Coronary artery (tissue), 2 donors: ENCODE measurements around the gene CASZ1.
A peak's percentile ranks its signal among the peaks of the same experiment; 100 is the strongest.

Experiments
- DNase-seq: peaks from one replicate; pipeline ENCODE4 v3.0.0-alpha.2; 2017; ENCODE audit warnings: low spot score
- H3K27ac ChIP-seq, 2 donors: fragments of 200-600 bp; sonication (generic); one replicate each; pipeline ENCODE4 v1.5.1; 2016 to 2019
- H3K4me3 ChIP-seq: fragments of 200-600 bp; sonication (generic); 2 replicates; pipeline ENCODE4 v1.5.1; 2016; ENCODE audit warnings: mild to moderate bottlenecking, moderate library complexity
- TF ChIP-seq, protein P1 (sequence below): fragments of 200-600 bp; sonication (generic); IDR thresholded peaks from one replicate; pipeline ENCODE4 v1.5.1; 2019; ENCODE audit warnings: antibody characterized with exemption

CASZ1 gene

DNA sequence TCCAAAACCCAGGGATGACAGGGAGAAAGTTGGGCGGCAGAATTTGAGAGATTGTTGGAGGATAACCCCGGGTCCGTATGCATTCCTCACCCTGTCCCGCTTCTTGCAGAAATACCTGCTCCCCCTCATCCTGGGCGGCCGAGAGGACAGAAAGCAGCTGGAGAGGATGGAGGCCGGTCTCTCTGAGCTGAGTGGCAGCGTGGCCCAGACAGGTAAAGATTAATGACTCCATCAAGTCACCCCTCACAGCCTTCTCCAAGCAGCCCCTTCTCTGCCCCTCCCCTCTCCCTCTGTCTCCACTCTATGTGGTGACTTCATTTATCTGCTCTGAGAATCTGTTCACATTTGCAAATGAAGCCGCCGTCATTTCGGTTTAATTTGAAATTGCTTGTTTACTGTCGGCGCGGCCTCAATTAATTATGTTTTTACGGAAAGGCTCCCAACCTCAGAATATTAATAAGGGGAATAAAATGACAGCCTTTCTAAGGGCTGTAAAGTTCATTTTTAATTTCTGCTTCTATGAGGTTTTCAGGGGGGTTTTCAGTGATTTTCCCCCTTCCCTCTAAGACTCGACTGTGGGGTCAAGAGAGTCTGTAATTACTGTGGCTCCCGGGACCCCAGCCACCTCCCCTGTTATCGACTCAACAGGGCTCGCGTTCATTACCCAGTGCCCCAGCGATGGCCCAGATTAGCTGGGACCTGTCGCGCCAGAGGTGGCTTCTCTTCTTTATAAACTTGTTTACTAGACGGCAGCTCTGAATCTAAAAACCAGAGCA is 173.3 kb downstream of the CASZ1 start:
- no peak overlapping the region for H3K27ac ChIP-seq
- TF ChIP-seq, protein P1, sequence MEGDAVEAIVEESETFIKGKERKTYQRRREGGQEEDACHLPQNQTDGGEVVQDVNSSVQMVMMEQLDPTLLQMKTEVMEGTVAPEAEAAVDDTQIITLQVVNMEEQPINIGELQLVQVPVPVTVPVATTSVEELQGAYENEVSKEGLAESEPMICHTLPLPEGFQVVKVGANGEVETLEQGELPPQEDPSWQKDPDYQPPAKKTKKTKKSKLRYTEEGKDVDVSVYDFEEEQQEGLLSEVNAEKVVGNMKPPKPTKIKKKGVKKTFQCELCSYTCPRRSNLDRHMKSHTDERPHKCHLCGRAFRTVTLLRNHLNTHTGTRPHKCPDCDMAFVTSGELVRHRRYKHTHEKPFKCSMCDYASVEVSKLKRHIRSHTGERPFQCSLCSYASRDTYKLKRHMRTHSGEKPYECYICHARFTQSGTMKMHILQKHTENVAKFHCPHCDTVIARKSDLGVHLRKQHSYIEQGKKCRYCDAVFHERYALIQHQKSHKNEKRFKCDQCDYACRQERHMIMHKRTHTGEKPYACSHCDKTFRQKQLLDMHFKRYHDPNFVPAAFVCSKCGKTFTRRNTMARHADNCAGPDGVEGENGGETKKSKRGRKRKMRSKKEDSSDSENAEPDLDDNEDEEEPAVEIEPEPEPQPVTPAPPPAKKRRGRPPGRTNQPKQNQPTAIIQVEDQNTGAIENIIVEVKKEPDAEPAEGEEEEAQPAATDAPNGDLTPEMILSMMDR: no peak
- no peak overlapping the region for H3K4me3 ChIP-seq
- peak; percentile 33 for DNase-seq

DNA sequence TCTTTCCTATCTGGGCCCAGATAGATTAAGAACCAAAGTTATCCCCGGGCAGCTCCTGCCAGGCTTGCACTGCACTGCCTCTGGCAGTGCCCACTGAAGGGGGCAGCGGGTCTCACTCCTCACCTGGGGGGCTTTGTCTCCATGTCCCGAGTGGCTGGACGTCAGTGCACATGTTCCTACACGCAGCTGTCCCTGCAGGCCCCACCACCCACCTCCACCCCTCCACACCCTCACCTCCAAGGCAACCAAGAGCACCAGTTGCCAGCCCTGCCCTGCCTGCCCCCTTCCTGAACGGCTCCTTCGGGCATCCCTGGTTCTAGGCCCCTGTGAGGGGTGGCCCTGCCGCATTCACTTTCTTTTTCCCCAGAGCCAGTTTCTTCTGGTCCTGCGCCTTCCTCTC is 174.5 kb downstream of the CASZ1 start:
- Histone ChIP-seq H3K4me3 (no peak overlapping the region), H3K27ac (no peak overlapping the region)
- DNase-seq: no peak
- TF ChIP-seq, protein P1: no peak

DNA sequence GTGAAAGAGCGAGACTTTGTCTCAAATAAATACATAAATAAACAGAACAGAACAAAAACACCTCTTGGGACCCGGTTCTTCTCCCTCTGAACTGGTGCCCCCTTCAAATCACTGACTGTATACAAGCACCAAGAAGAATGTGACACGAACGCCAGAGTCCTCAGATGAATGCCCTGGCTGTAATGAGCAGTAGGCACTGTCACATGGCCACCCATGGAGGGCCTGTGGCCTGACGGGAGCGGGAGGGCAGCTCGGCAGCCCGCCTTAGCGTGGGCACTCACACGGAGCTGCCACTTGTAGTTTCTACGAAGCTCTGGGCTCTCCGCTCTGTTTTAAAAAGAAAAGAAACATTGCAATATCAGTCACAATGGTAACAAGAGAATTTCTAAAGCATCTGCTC is 175.7 kb downstream of the CASZ1 start:
- DNase-seq: no peak
- TF ChIP-seq, protein P1: no peak
- H3K27ac ChIP-seq: no peak overlapping the region
- no peak overlapping the region for H3K4me3 ChIP-seq

DNA sequence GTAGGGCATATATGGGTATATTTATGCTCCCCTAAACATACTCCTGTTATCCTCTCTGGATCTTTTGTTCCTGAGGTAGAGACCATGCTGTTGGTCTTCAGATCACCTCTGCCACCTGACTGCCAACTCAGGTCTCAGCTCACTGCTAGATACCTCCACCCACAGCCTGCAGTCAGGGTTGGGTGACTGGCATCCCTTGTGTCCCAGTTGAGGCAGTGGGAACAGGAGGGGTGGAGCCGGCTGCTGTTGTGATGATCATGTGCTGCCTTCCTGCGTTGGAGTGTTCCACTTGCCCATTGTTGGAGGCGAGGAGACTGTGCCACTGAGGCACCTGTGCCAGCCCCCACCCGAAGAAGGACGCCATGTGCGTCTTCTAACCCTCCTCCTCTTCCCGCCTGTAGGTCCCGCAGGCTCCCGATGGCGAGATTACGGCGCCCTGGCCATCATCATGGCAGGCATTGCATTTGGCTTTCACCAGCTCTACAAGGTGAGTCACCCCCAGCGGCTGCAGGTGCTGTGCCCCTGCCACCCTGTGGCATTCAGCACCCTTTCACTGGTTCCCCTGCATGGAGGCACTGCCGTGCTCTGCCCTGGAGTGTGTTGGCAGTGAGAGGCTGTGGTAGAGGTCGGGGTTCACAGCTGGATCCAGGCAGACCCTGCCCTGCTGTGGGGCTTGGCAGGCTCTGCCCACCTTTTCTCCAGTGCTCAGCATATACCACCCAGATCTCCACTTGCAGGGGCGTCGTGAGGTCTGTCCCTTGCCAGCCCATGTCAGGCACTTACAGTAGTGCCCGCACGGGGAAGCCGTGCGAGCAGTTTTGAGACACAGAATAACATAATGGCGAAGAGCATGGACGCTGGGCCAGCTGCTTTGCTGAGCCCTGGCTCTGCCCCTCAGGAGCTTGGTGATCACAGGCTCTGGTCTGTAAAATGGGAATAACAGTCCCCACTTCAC is 178.2 kb downstream of the CASZ1 start:
- Histone ChIP-seq H3K4me3 (no peak overlapping the region), H3K27ac (no peak overlapping the region)
- TF ChIP-seq, protein P1: no peak
- DNase-seq: no peak

DNA sequence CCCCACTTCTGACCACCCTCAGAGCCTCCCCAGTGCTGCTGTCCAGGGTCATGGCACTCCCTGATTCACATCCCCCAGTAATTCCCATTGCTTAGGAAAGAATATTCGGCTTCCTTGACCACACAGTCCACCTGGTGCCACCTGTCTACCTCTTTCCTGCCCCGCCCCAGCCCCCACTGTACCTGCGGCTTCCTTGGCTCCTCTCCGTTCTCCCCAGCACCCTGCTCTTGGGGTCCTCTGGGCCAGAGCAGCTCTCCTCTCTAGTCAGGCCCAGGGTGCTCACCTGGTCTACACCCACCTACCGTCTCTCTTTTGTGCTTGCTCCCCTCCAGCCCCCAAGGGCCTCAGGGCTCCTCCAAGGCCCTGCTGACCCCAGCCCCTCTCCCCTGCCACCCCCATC is 179.1 kb downstream of the CASZ1 start:
- Histone ChIP-seq H3K4me3 (no peak overlapping the region), H3K27ac (no peak overlapping the region)
- TF ChIP-seq, protein P1: no peak
- no peak for DNase-seq

DNA sequence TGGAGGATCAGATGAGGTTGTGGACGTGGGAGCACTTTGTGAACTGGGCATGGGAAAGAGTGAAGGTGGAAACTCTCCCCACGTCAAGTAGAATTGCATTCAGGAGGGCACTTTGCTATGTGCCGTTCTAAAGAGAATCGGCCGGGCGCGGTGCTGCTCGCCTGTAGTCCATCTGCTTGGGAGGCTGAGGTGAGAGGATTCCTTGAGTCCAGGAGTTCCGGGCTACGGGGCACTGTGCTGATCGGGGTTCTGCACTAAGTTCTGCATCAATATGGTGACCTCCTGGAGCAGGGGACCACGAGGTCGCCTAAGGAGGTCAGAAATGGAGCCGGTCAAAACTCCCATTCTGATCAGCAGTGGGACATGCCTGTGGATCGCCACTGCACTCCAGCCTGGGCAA is 179.8 kb downstream of the CASZ1 start:
- Histone ChIP-seq H3K27ac (no peak overlapping the region), H3K4me3 (no peak overlapping the region)
- TF ChIP-seq, protein P1: no peak
- no peak for DNase-seq
